CD1c-positive myeloid dendritic cell (primary cell): ENCODE results near the gene DMD.

Source experiments
- DNase-seq: peaks from one replicate; pipeline ENCODE4 v3.0.0-alpha.2; 2016; ENCODE audit errors: extremely low spot score

DMD gene

DNA sequence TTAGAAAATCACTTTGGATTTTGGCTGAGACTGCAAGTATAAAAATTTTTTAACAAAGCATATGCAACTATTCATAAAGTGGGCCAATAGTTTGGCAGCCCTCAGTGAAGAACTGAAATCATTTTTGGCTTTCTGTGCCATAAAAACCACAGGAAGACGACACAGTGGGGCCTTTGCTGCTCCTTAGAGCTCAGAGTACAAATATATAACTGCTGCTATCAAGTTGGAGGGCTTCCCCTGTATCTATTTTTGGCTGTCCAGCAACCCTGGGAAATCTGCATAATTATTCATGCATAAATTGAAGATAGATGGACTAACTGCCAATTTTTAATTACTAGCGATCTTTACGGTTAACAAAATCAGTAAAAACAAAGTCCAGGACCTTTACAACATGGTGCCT lies 2088.0 kb downstream of the DMD start:
- DNase-seq = no peak

DNA sequence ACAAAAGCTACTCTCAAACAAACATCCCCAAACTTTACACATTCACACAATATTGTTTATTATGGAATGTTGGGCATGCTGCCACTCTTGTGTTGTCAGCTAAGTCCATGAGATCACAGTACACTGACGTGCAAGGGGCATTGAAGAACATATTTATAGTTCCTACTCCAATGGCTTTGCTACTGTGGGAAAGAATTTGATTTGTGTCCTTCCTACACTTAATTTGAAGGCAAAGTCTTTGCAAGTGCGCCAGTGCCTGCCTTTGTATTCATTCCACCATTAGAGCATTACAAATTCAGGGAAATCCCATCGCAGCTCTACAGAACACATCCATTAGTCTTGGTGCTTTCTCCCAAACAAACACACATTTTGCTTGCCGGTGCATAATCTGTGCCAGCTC lies 2094.1 kb downstream of the DMD start:
- no peak for DNase-seq

DNA sequence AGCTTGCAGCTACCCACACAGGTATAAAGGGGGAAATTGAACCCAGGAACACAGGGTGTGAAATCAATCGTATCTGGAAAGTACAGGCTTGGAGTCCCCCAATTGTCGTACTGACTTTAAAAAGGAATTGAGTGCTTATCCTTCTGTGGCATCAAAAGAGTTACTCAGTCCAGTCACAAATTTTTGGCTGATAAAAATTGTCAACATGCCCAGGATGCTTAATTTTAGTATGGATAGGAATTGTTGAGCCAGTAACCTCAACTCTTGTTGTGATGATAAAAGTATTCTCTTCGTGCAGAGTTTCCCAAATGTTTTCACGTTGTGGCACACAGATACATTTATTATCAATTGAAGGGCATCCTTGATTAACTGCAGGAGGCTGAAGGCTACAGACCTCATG lies 2096.0 kb downstream of the DMD start:
- DNase-seq = no peak

DNA sequence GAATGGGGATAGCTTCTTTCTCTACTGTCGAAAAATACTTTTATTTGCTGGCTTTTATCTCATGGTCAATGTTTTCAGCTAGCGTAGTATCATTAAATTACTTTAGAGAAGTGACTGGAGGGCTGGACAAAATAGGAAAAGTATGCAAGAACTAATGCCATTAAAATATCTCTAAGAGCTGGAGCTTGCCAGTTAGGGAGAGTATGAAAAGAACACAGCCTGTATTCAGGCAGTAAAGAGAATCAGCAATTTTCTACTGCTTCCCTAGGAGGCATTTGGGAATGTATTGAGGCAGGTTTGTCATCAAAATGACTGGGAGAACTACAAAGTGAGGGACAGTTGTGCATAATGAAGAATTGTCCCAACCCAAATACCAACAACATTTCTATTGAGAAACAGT lies 2096.5 kb downstream of the DMD start:
- DNase-seq = no peak

DNA sequence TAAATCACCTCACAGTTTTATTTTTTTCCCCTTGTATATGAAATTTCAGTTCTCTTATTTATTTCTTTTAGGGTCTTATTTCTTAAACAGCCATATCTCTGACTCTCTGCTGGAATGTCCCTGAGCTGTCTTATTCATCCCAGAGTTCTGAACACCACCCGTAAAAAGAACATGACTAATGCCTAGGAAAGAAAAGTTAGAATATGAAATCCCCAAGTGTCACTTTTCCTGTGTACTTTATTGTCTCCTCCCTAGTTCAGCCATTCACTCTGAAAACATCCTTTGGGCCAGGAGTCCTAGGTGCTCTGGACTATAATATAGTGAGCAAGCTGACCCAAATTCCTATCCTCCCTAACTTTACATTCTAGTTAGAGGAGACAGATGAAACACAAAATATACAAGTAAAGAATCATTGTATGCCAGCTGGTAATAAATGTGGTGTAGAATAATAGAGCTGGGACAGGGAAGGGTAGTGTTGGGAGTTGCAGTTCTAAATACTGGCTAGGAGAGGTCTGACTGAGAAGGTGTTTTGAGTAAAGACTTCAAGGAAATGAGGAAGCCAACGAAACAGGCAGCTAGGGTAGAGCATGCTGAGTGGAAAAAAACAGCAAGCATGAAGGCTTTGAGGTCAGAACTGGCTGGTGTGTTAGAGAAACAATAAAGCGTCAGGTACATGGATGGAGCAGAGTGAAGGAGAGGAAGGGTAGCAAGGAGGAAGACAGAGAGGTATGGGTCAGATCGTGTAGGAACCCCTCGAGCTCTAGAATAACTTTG lies 2098.9 kb downstream of the DMD start:
- no peak for DNase-seq

DNA sequence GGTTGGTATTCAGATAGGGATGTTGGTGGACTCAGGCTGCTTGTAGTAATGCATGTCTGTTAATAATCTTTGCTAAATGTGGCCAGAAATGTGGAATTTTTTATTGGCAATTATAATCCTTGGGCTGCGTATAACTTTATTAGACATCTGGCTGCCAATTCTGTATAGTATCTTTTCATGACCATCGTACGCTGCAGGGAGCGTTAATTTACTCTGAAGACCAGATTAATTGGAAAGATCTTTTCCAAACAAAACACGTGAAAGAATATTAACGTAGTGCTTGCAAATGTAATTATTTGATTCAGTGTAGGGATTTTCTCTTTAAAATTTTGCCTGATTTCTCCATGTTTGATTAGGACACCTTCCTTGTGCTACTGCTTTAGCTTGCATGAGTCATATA lies 2100.7 kb downstream of the DMD start:
- DNase-seq = no peak

DNA sequence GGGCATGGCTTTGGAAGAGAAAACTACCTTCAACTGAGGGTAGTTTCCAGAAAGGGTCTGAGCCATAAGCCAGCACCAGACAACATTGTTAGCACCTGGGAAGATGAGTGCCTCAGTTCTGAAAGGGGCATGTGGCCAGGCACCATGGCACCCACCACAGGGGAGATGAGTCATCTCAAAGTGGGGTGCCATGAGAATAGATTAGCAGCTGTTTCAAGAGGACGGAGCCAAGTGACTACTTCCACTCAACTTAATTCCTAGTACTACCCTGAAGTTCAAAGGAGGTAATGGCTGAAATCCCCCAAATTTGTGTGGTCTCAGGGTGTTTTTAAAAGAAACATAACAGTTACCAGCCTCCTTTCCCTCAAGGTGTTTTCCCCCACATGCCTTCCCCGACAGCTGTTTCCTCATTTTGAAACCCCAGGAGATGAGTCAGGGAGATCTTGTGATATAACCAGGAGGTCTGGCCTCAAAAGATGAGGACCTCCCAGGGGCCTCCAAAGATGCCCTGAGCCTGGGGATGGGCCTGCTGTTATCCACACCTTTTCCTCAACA lies 2111.7 kb downstream of the DMD start:
- DNase-seq = no peak

DNA sequence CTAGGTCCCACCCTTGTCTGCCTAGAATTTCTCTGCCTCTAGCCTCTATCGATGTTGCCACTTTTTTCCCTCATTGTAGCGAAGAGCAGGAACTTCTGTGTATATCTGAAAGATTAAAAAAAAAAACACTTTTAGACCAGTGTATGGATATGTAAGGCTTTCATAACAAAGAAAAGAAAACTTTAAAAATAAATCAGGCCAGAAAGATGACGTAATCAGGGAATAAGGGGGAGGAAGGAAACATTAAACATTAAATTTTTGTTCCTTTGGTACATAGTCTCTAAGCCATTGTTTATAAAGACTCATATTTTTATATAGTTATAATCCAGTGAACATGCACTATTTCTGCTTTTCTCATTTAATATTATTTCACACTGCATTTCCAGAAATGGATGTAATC lies 2113.3 kb downstream of the DMD start:
- no peak for DNase-seq

DNA sequence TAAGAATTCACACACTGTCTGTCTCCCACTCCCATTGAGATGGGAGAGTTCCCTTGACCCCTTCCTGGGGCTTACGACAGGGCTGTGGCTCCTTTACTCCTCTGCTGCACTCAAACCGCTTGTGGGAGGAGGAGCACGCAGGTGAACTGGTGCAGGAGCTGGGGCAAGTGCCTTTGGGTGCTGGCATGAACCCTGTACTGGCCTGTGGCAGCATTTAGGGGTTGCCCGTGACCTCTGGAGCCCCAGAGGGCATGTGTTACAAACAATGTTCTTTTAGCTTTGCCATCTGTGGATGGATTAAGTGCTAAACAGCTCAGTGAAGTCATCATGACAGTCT lies 2117.7 kb downstream of the DMD start:
- no peak for DNase-seq

DNA sequence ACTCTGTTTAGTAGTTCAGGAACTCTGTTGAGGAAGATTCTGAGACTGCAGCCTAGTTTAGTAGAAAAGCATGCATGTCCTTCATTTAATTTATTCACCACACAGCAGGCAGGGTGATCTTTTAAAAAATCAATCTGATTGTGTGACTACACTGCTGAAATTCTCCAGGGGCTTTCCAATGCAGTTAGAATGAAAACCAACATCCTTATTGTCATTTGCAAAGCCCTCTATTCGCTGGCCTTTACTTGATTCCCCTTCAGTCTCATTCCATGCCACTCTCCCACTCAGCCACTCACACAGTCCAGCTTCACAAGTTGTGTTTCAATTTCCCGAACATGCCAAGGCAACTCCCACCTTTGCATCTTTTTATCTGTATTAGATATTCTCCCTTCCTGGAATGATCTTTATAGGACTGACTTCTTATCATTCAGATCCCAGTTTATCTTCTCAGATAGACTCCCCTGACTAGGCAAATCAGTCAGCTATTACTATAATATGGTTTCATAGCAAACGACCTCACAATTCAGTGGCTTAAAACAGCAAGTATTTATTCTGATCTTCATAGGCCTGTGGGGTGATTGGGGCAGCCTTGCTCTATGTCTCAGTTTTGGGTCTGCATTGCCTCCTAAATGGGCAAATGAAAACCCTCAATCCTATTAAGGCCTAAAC lies 2118.2 kb downstream of the DMD start:
- DNase-seq = no peak

DNA sequence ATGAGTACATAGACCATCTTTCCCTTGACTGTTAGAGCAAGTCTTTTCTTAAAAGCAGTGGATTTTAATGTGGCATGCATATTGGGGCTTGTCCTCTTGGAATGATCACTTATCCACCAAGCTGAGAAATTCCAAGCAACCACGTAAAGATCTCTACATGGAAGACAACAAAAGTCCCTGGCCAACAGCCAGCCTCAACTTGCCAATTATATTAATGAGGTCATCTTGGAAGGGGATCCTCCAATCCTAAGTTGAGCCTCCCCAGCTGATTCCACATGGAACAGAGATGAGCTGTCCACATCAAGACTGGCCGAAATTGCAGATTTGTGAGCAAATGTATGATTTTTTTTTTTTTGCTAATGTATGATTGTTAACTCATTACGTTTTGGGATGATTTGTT lies 2118.9 kb downstream of the DMD start:
- no peak for DNase-seq

DNA sequence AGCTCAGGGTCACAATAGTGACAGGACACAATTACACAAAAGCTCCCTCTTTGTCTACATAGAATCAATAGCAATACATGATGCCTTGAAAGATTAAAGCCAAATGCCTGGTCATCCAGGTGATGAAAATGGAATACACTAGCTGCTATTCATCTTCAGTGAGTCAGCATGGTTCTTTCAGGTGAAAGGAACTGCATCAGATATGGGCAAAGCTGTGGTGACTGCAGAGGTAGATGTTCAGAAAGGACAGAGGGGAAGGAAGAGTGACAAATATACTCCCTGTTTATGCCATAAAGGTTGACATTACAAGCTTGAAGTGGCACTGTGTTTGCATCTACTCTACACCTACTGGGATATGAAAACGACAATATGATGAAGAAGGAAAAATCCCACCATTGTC lies 2119.5 kb downstream of the DMD start:
- no peak for DNase-seq

DNA sequence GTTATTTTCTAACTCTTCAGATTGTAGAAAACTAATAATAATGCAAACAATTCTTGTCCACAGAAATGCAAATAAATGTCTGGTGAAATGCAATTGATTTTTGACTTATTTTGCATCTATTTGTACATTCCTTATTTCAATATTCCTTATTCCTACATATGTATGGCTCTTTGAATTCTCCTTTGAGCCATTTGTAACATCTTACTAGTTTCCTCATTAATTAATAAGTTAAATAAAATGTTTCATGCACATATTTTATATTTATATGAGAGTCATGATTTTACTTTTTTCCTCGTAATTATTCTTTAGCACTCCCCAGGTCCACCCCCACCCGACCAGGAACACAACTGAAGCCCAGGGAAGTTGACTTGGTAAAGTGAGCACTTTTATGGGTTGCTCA lies 2136.8 kb downstream of the DMD start:
- no peak for DNase-seq

DNA sequence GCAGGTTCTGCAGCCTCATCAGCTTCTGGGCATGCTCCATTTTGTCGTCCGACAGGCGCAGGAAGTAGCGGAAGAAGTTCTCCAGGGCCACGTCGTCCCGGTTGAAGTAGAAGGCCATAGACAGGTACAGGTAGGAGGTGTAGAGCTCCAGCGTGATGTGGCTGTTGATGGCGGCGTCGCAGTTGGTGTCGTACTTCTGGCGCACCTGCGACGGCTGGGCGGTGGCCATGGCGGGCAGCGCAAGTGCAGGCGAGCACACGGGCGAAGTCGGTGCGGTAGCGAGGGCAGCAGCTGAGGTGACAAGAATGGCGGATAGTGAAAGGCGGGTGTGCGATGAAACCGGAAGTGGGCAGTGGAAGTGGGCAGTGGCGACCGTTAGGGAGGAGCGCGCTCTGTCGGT lies 2139.6 kb downstream of the DMD start, which contains the start of gene FTHL17:
TSS of gene FTHL17 (minus strand) at position 317 of the 400 bp plus-strand sequence. CDS start at position 229, 88 bp downstream.
- no peak for DNase-seq

DNA sequence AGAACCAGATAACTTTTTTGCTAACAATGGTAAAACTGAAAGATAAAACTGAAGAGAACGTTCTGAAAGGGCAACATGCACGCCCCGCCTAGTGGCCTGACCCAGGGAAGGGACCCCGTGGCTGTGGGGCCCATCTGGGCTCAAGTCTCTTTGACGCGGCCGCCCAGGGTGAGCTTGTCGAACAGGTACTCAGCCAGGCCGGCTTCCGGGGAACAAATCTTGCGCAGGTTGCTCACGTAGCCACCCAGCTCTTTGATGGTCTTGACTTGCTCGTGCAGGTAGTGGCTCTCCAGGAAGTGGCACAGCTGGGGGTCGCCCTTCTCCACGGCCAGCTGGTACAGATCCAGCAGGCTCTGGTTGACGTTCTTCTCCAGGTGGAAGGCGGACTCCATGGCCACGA lies 2140.1 kb downstream of the DMD start:
- DNase-seq = no peak

DNA sequence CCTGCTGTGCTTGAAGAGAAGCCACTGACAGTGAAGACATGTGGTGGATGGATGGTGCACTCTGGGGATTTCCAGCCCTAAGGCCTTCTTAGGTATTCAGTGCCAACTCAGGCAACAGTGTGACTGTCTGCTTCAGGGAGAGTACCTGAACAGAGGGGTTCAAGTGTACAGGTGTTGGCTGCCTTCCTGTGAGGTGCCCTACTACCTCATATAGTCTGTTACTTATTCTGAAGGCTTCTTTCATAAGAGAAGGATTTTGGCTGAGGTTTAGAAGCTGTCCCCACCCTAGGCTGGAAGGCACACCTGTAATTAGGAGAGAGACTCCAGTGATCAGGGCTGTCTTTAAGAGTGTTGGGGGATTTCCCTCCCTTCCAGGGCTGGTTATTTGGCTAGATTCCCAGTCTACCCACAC lies 2141.3 kb downstream of the DMD start:
- no peak for DNase-seq
